H9 (cell line): ENCODE data around the gene ASPRV1. TPM values are rescaled to one million over a fixed set of nuclear protein-coding genes. Genes with fewer than 3 reads are reported as not detected.

Experiments
- DNase-seq: peaks from one replicate; pipeline ENCODE4 v3.0.0-alpha.2; 2017
- H2AFZ ChIP-seq: one replicate; pipeline ENCODE4 v1.6.1; 2013; ENCODE audit warnings: mild to moderate bottlenecking, low read length, control low read depth, moderate library complexity
- H2AK5ac ChIP-seq: 2 replicates; pipeline ENCODE4 v1.6.1; 2013; ENCODE audit warnings: low read length, control low read depth, mixed read lengths; ENCODE audit not compliant: insufficient read length
- H2BK120ac ChIP-seq: one replicate; pipeline ENCODE4 v1.6.1; 2013; ENCODE audit warnings: low read depth, mild to moderate bottlenecking, low read length, control low read depth, inconsistent platforms; ENCODE audit not compliant: poor library complexity, severe bottlenecking
- H2BK12ac ChIP-seq: 2 replicates; pipeline ENCODE4 v1.6.1; 2013; ENCODE audit warnings: low read length, control low read depth, mixed read lengths, low read depth; ENCODE audit not compliant: insufficient read length
- H2BK15ac ChIP-seq: 2 replicates; pipeline ENCODE4 v1.6.1; 2013; ENCODE audit warnings: low read depth, low read length, control low read depth
- H2BK20ac ChIP-seq: one replicate; pipeline ENCODE4 v1.6.1; 2013; ENCODE audit warnings: low read depth, mild to moderate bottlenecking, low read length, control low read depth, inconsistent platforms; ENCODE audit not compliant: poor library complexity, severe bottlenecking
- H2BK5ac ChIP-seq: 2 replicates; pipeline ENCODE4 v1.6.1; 2013; ENCODE audit warnings: low read length, control low read depth, mixed read lengths; ENCODE audit not compliant: insufficient read length
- H3K14ac ChIP-seq: 2 replicates; pipeline ENCODE4 v1.6.1; 2013; ENCODE audit warnings: low read length, control low read depth; ENCODE audit not compliant: insufficient read depth
- H3K18ac ChIP-seq: 2 replicates; pipeline ENCODE4 v1.6.1; 2013; ENCODE audit warnings: low read depth, mild to moderate bottlenecking, mixed read lengths, low read length, control low read depth; ENCODE audit not compliant: insufficient read length
- H3K23ac ChIP-seq: 2 replicates; pipeline ENCODE4 v1.6.1; 2013; ENCODE audit warnings: low read length, control low read depth, mixed read lengths, low read depth; ENCODE audit not compliant: insufficient read length
- H3K23me2 ChIP-seq: 2 replicates; pipeline ENCODE4 v1.6.1; 2013; ENCODE audit warnings: low read depth, mild to moderate bottlenecking, mixed read lengths, low read length, control low read depth; ENCODE audit not compliant: insufficient read length, poor library complexity, severe bottlenecking
- H3K27ac ChIP-seq: 2 replicates; pipeline ENCODE4 v1.5.1; 2013; ENCODE audit warnings: low read length, control low read depth, mixed read lengths, low read depth; ENCODE audit not compliant: insufficient read length
- H3K27me3 ChIP-seq: 2 replicates; pipeline ENCODE4 v1.6.1; 2013; ENCODE audit warnings: low read length, control low read depth, inconsistent platforms; ENCODE audit not compliant: insufficient read depth
- H3K4ac ChIP-seq: 2 replicates; pipeline ENCODE4 v1.6.1; 2013; ENCODE audit warnings: low read depth, mild to moderate bottlenecking, control low read depth, inconsistent platforms, low read length, moderate library complexity
- H3K4me1 ChIP-seq: 2 replicates; pipeline ENCODE4 v1.6.1; 2013; ENCODE audit warnings: low read length, control low read depth, inconsistent platforms; ENCODE audit not compliant: insufficient read depth
- H3K4me2 ChIP-seq: 2 replicates; pipeline ENCODE4 v1.6.1; 2013; ENCODE audit warnings: low read length, control low read depth, mixed read lengths; ENCODE audit not compliant: insufficient read length, insufficient read depth
- H3K56ac ChIP-seq: 2 replicates; pipeline ENCODE4 v1.6.1; 2013; ENCODE audit warnings: low read depth, mild to moderate bottlenecking, mixed read lengths, low read length, control low read depth; ENCODE audit not compliant: insufficient read length
- H3K79me1 ChIP-seq: 2 replicates; pipeline ENCODE4 v1.6.1; 2013; ENCODE audit warnings: low read depth, mild to moderate bottlenecking, moderate library complexity, low read length, control low read depth, inconsistent platforms; ENCODE audit not compliant: insufficient read depth, poor library complexity, severe bottlenecking
- H3K79me2 ChIP-seq: 2 replicates; pipeline ENCODE4 v1.6.1; 2013; ENCODE audit warnings: low read length, control low read depth, inconsistent platforms; ENCODE audit not compliant: insufficient read depth
- H3K9ac ChIP-seq: 2 replicates; pipeline ENCODE4 v1.6.1; 2013; ENCODE audit warnings: low read length, control low read depth, mixed read lengths; ENCODE audit not compliant: insufficient read length; ENCODE audit errors: extremely low read depth
- H3K9me3 ChIP-seq: one replicate; pipeline ENCODE4 v1.6.1; 2013; ENCODE audit warnings: low read depth, low read length, inconsistent platforms; ENCODE audit not compliant: control insufficient read depth
- H3T11ph ChIP-seq: one replicate; pipeline ENCODE4 v1.6.1; 2013; ENCODE audit warnings: mild to moderate bottlenecking, low read length, control low read depth, inconsistent platforms
- H4K20me1 ChIP-seq: one replicate; pipeline ENCODE4 v1.6.1; 2013; ENCODE audit not compliant: control insufficient read depth, insufficient read length, insufficient read depth
- H4K5ac ChIP-seq: 2 replicates; pipeline ENCODE4 v1.6.1; 2013; ENCODE audit warnings: low read depth, mild to moderate bottlenecking, mixed read lengths, low read length, control low read depth; ENCODE audit not compliant: insufficient read length
- H4K8ac ChIP-seq: replicated peaks from 2 replicates; pipeline ENCODE4 v1.6.1; 2013; ENCODE audit warnings: low read length, control low read depth, mixed read lengths, low read depth; ENCODE audit not compliant: insufficient read length
- H4K91ac ChIP-seq: 2 replicates; pipeline ENCODE4 v1.6.1; 2013; ENCODE audit warnings: low read depth, mild to moderate bottlenecking, moderate library complexity, mixed read lengths, low read length, control low read depth; ENCODE audit not compliant: insufficient read length
- H3K27ac Mint-ChIP-seq, 3 experiments: 2 replicates in 2 of 3; 3 replicates in 1 of 3; pipeline ENCODE4 v1.8.0; 2020 to 2021; ENCODE audit warnings: mixed read lengths in 3 of 3, mild to moderate bottlenecking in 1 of 3, moderate library complexity in 1 of 3
- H3K27me3 Mint-ChIP-seq: 2 replicates; pipeline ENCODE4 v1.8.0; 2021; ENCODE audit warnings: low read depth, mild to moderate bottlenecking, moderate library complexity, mixed read lengths
- H3K36me3 Mint-ChIP-seq, 3 experiments: 2 replicates in 2 of 3; 3 replicates in 1 of 3; pipeline ENCODE4 v1.8.0; 2020 to 2021; ENCODE audit warnings: low read depth in 3 of 3, mixed read lengths in 3 of 3; ENCODE audit not compliant: insufficient read depth in 1 of 3
- H3K4me1 Mint-ChIP-seq, 2 experiments: 2 replicates each; pipeline ENCODE4 v1.8.0; 2020; ENCODE audit warnings: mixed read lengths in 2 of 2
- H3K4me3 Mint-ChIP-seq, 2 experiments: 2 replicates in 1 of 2; 3 replicates in 1 of 2; pipeline ENCODE4 v1.8.0; 2020 to 2021; ENCODE audit warnings: mild to moderate bottlenecking in 2 of 2, mixed read lengths in 2 of 2, moderate library complexity in 1 of 2
- H3K9me3 Mint-ChIP-seq, 2 experiments: 2 replicates in 1 of 2; 3 replicates in 1 of 2; pipeline ENCODE4 v1.8.0; 2020; ENCODE audit warnings: mild to moderate bottlenecking in 2 of 2, mixed read lengths in 2 of 2, moderate library complexity in 1 of 2
- CTCF ChIP-seq: fragments of 200-600 bp; sonication (generic); conservative IDR thresholded peaks from 3 replicates; pipeline ENCODE4 v1.8.0; 2021; ENCODE audit warnings: antibody characterized with exemption, mild to moderate bottlenecking
- WGBS: extraction: QIAGEN DNeasy Blood & Tissue Kit; methylation state at CpG from one replicate; pipeline ENCODE4 v1.1.7; 2013; ENCODE audit warnings: missing lambda C conversion rate, low lambda C conversion rate, mixed read lengths; ENCODE audit not compliant: insufficient read length; ENCODE audit errors: extremely low coverage; 5-methylcytosine and 5-hydroxymethylcytosine counted together
- total RNA-seq: library from RNA; stranded (reverse); gene quantifications from 2 replicates; pipeline ENCODE4 v1.2.1, GENCODE V29; 2021

ASPRV1 gene
- total RNA-seq, 1 experiment from 2014 or later, result 0.57 TPM

- H2BK15ac ChIP-seq, result no peak overlapping the region
- H3K18ac ChIP-seq, result no peak overlapping the region
- no peak overlapping the region for H3K4me3 Mint-ChIP-seq
- no peak overlapping the region for H4K8ac ChIP-seq
- H3K4me1 Mint-ChIP-seq, result peaks cover 17 to 18% of the 10 kb centered on the region in 2 experiments
- no peak overlapping the region for H2AFZ ChIP-seq
- no peak for DNase-seq
- H4K91ac ChIP-seq, result no peak overlapping the region
- H3K23me2 ChIP-seq, result no peaks in the 10 kb centered on the region
- H3K27me3 ChIP-seq, result no peaks in the 10 kb centered on the region
- WGBS, result no CpG with 5 or more reads among the region's 2 CpGs
- H3K56ac ChIP-seq, result no peak overlapping the region
- H3K36me3 Mint-ChIP-seq, result peaks cover 0 to 2% (median 0%) of the 10 kb centered on the region in 3 experiments; a peak in 2 of 7 replicates
- H3K4ac ChIP-seq, result no peak overlapping the region
- no peak overlapping the region for H3T11ph ChIP-seq
- no peaks in the 10 kb centered on the region for H3K9me3 ChIP-seq
- no peak overlapping the region for H3K4me2 ChIP-seq
- H4K20me1 ChIP-seq, result no peaks in the 10 kb centered on the region
- no peaks in the 10 kb centered on the region for H3K9me3 Mint-ChIP-seq
- no peak overlapping the region for H3K14ac ChIP-seq
- H2BK5ac ChIP-seq, result no peak overlapping the region
- no peak overlapping the region for H4K5ac ChIP-seq
- H3K79me1 ChIP-seq, result no peaks in the 10 kb centered on the region
- H2BK120ac ChIP-seq, result no peak overlapping the region
- peaks cover 6% of the 10 kb centered on the region; the same call in 1 of the 2 replicates for H3K4me1 ChIP-seq
- H2BK20ac ChIP-seq, result no peak overlapping the region
- H2AK5ac ChIP-seq, result no peak overlapping the region
- no peak overlapping the region for H3K9ac ChIP-seq
- H3K23ac ChIP-seq, result no peak overlapping the region
- H2BK12ac ChIP-seq, result no peak overlapping the region
- H3K27me3 Mint-ChIP-seq, result no peaks in the 10 kb centered on the region
- H3K27ac Mint-ChIP-seq, result peak overlapping the region in 2 of 3 experiments; percentile 32 to 58; a peak in 4 of 7 replicates
- H3K79me2 ChIP-seq, result no peaks in the 10 kb centered on the region
- TF ChIP-seq CTCF, result no peak
- no peak overlapping the region for H3K27ac ChIP-seq
Measured at GRCh38 chr2:70010576-70011111, 49.2 kb upstream of the ASPRV1 start.
